Smooth muscle cell (in vitro differentiated cells): ENCODE results near the gene POM121L2. TPM values are rescaled to one million over a fixed set of nuclear protein-coding genes. Genes with fewer than 3 reads are reported as not detected.

Experiments used
- DNase-seq: peaks from one replicate; lab custom pipeline; 2025; ENCODE audit not compliant: unreplicated experiment; lab: John Stamatoyannopoulos, UW
- H2AFZ ChIP-seq: fragments of 200-600 bp; sonication (generic); 2 replicates; pipeline ENCODE4 v1.6.0; 2016; ENCODE audit warnings: antibody characterized with exemption, low read depth, mild to moderate bottlenecking
- H3F3A ChIP-seq: fragments of 200-600 bp; sonication (generic); 2 replicates; pipeline ENCODE4 v1.6.0; 2017; ENCODE audit warnings: antibody characterized with exemption, low read depth
- H3K27ac ChIP-seq: fragments of 200-600 bp; sonication (generic); 2 replicates; pipeline ENCODE4 v1.5.1; 2016; ENCODE audit warnings: low read depth, mild to moderate bottlenecking
- H3K27me3 ChIP-seq: fragments of 200-600 bp; sonication (generic); 2 replicates; pipeline ENCODE4 v1.6.1; 2016; ENCODE audit warnings: low read depth, mild to moderate bottlenecking
- H3K36me3 ChIP-seq: fragments of 200-600 bp; sonication (generic); 2 replicates; pipeline ENCODE4 v1.5.1; 2016; ENCODE audit warnings: low read depth
- H3K4me1 ChIP-seq: fragments of 200-600 bp; sonication (generic); 2 replicates; pipeline ENCODE4 v1.5.1; 2016; ENCODE audit warnings: low read depth
- H3K4me2 ChIP-seq: fragments of 200-600 bp; sonication (generic); 2 replicates; pipeline ENCODE4 v1.6.0; 2016; ENCODE audit warnings: mild to moderate bottlenecking
- H3K4me3 ChIP-seq: fragments of 200-600 bp; sonication (generic); 2 replicates; pipeline ENCODE4 v1.5.1; 2016; ENCODE audit warnings: mild to moderate bottlenecking
- H3K79me2 ChIP-seq: fragments of 200-600 bp; sonication (generic); 2 replicates; pipeline ENCODE4 v1.6.0; 2016; ENCODE audit warnings: low read depth, mild to moderate bottlenecking
- H3K9ac ChIP-seq: fragments of 200-600 bp; sonication (generic); 2 replicates; pipeline ENCODE4 v1.6.0; 2016; ENCODE audit warnings: low read depth
- H3K9me3 ChIP-seq: fragments of 200-600 bp; sonication (generic); replicated peaks from 2 replicates; pipeline ENCODE4 v1.5.1; 2016; ENCODE audit warnings: low read depth
- H4K20me1 ChIP-seq: fragments of 200-600 bp; sonication (generic); 2 replicates; pipeline ENCODE4 v1.6.0; 2016; ENCODE audit warnings: low read depth
- WGBS: methylation state at CpG from one replicate; pipeline ENCODE4 v1.1.7; 2016; ENCODE audit warnings: low lambda C conversion rate; 5-methylcytosine and 5-hydroxymethylcytosine counted together
- polyA plus RNA-seq: library from polyadenylated mRNA; unstranded; fragments of >200 nt; fragmentation: Nextera tagmentation; extraction: Ambion mirVana; gene quantifications from 2 replicates; pipeline ENCODE4 v1.2.1, GENCODE V29; 2016
- total RNA-seq: library from RNA; depleted of rRNA; stranded (reverse); fragments of >200 nt; gene quantifications from 2 replicates; pipeline ENCODE4 v1.2.3, GENCODE V29; 2014
- TF ChIP-seq, protein P1 (sequence below): fragments of 200-600 bp; sonication (generic); IDR thresholded peaks from 2 replicates; pipeline ENCODE4 v1.5.1; 2017; ENCODE audit warnings: borderline replicate concordance, mild to moderate bottlenecking, antibody characterized with exemption; ENCODE audit not compliant: insufficient read depth, poor library complexity, severe bottlenecking

POM121L2 gene
- total and polyA plus RNA-seq, 2 experiments from 2014 or later: not detected

DNA sequence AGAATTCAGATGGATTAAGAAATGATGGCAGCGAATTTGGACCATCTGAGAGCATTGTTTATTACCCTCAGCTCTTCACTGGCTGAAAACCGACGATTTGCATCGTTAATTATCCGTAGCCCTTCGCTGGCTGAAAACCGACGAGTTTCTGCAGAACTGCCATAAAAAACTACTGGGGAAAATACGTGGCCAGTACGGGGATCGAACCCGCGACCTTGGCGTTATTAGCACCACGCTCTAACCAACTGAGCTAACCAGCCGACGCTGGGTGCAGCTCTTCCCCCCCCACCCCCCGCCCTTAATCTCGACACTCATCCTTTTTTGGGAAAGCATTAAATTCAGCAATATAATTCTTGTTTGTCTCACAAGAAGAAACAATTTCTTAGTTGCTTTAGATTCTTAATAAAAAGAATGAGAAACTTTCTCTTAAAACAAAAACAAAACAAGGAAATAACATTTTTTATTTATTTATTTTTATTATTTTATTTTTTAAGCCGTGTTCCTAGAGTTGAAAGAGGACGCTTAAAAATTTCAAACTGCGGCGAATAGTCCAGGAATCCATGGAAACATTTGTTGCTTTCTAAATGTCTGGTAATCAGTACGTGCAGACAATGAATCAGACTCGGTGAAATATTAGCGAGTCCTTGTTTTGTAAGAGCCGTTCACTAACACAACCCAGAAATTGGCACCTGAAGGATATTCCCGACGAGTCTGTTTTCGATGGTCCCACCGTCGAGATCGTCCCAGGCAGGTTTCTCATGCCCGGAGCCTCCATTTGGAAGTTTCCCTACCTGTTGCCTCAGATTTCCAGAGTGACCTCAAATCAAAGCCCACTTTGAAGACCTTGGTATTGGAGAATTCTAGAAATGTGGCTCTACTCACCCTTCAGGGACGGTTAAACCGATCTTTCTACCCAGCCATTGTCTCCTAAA is 36.8 kb downstream of the POM121L2 start:
- peak overlapping the region; percentile 35 for H3K4me3 ChIP-seq
- no peaks in the 10 kb centered on the region for H3K79me2 ChIP-seq
- peaks cover 8% of the 10 kb centered on the region for H3K27me3 ChIP-seq
- H3F3A ChIP-seq: no peaks in the 10 kb centered on the region
- H4K20me1 ChIP-seq: no peaks in the 10 kb centered on the region
- 9% methylated on average over 36 of the region's 36 CpGs for WGBS
- H3K36me3 ChIP-seq: no peaks in the 10 kb centered on the region
- H3K9me3 ChIP-seq: no peaks in the 10 kb centered on the region
- no peak overlapping the region for H3K27ac ChIP-seq
- H2AFZ ChIP-seq: peak overlapping the region; percentile 34
- TF ChIP-seq, protein P1, sequence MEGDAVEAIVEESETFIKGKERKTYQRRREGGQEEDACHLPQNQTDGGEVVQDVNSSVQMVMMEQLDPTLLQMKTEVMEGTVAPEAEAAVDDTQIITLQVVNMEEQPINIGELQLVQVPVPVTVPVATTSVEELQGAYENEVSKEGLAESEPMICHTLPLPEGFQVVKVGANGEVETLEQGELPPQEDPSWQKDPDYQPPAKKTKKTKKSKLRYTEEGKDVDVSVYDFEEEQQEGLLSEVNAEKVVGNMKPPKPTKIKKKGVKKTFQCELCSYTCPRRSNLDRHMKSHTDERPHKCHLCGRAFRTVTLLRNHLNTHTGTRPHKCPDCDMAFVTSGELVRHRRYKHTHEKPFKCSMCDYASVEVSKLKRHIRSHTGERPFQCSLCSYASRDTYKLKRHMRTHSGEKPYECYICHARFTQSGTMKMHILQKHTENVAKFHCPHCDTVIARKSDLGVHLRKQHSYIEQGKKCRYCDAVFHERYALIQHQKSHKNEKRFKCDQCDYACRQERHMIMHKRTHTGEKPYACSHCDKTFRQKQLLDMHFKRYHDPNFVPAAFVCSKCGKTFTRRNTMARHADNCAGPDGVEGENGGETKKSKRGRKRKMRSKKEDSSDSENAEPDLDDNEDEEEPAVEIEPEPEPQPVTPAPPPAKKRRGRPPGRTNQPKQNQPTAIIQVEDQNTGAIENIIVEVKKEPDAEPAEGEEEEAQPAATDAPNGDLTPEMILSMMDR: no peak
- no peak overlapping the region for H3K9ac ChIP-seq
- peak overlapping the region; percentile 77 for H3K4me2 ChIP-seq
- H3K4me1 ChIP-seq: peaks cover 5% of the 10 kb centered on the region
- DNase-seq: no peak

DNA sequence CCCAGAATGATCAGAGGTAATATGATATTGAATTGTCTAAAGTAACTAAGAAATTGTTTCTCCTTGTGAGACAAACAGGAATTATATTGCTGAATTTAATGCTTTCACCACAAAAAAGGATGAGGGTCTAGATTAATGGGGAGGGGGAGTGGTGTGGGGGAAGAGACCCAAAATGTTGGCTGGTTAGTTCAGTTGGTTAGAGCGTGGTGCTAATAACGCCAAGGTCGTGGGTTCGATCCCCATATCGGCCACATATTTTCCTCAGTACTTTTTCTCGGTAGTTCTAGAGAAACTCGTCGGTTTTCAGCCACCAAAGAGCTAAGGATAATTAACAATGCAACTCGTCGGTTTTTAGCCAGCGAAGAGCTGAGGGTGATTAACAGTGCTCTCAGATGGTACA is 38.3 kb downstream of the POM121L2 start:
- WGBS: 64% methylated on average over 11 of the region's 11 CpGs

DNA sequence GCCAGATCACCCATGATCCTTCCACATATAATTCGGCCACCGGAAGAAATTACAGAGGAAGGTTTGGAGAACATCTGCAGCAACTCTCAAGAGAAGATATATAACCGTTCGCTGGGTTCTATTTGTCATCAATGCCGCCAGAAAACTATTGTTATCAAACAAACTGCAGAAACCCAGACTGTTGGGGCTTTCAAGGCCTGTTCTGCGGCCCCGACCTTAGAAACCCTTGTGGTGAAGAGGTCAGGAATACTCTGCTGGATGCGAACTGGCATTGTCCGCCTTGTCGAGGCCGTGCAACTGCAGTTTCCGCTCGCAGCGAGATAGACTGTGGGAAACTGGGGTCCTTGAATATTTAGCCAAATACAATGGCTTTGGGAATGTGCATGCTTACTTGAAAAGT is 43.3 kb downstream of the POM121L2 start:
- no peaks in the 10 kb centered on the region for H3K36me3 ChIP-seq
- H3K4me2 ChIP-seq: no peak overlapping the region
- no peak overlapping the region for H3K9ac ChIP-seq
- WGBS: 91% methylated on average over 14 of the region's 14 CpGs
- H4K20me1 ChIP-seq: no peaks in the 10 kb centered on the region
- DNase-seq: no peak
- no peaks in the 10 kb centered on the region for H3K9me3 ChIP-seq
- peaks cover 30% of the 10 kb centered on the region for H3K27me3 ChIP-seq
- no peak overlapping the region for H2AFZ ChIP-seq
- TF ChIP-seq, protein P1: no peak
- H3K4me3 ChIP-seq: no peak overlapping the region
- no peaks in the 10 kb centered on the region for H3K4me1 ChIP-seq
- H3K27ac ChIP-seq: no peak overlapping the region
- H3K79me2 ChIP-seq: no peaks in the 10 kb centered on the region
- H3F3A ChIP-seq: no peaks in the 10 kb centered on the region

More for the DNA sequence above, 38.3 kb downstream of the POM121L2 start:
- Histone ChIP-seq H3K27ac (no peak overlapping the region), H3K79me2 (no peaks in the 10 kb centered on the region), H3K9ac (no peak overlapping the region), H3F3A (no peaks in the 10 kb centered on the region), H3K9me3 (no peaks in the 10 kb centered on the region), H3K4me3 (no peak overlapping the region), H2AFZ (no peak overlapping the region), H4K20me1 (no peaks in the 10 kb centered on the region), H3K4me2 (no peak overlapping the region), H3K27me3 (peaks cover 21% of the 10 kb centered on the region), H3K4me1 (no peaks in the 10 kb centered on the region), H3K36me3 (no peaks in the 10 kb centered on the region)
- DNase-seq: no peak
- TF ChIP-seq, protein P1: no peak
